ENCODE data around the gene BDH1.
"Not testable (repeated sequence)": the region's sequence is repeated elsewhere in the genome, so short reads cannot be mapped to it uniquely, and the experiment has no call there.

DNA sequence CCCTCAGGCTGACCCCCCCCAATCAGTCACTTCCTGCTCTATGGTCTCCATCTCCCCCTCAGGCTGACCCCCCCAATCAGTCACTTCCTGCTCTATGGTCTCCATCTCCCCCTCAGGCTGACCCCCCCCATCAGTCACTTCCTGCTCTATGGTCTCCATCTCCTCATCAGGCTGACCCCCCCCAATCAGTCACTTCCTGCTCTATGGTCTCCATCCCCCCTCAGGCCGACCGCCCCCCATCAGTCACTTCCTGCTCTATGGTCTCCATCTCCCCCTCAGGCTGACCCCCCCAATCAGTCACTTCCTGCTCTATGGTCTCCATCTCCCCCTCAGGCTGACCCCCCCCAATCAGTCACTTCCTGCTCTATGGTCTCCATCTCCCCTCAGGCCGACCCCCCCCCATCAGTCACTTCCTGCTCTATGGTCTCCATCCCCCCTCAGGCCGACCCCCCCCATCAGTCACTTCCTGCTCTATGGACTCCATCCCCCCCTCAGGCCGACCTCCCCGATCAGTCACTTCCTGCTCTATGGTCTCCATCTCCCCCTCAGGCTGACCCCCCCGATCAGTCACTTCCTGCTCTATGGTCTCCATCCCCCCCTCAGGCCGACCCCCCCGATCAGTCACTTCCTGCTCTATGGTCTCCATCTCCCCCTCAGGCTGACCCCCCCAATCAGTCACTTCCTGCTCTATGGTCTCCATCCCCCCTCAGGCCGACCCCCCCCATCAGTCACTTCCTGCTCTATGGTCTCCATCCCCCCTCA lies 37.7 kb downstream of the BDH1 start:
- TF ChIP-seq, protein P1, sequence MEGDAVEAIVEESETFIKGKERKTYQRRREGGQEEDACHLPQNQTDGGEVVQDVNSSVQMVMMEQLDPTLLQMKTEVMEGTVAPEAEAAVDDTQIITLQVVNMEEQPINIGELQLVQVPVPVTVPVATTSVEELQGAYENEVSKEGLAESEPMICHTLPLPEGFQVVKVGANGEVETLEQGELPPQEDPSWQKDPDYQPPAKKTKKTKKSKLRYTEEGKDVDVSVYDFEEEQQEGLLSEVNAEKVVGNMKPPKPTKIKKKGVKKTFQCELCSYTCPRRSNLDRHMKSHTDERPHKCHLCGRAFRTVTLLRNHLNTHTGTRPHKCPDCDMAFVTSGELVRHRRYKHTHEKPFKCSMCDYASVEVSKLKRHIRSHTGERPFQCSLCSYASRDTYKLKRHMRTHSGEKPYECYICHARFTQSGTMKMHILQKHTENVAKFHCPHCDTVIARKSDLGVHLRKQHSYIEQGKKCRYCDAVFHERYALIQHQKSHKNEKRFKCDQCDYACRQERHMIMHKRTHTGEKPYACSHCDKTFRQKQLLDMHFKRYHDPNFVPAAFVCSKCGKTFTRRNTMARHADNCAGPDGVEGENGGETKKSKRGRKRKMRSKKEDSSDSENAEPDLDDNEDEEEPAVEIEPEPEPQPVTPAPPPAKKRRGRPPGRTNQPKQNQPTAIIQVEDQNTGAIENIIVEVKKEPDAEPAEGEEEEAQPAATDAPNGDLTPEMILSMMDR (IDR thresholded peaks at IDR 0.05; ENCODE audit: poor library complexity), result not testable (repeated sequence)
- not testable (repeated sequence) for TF ChIP-seq EZH2 (IDR thresholded peaks at IDR 0.05; ENCODE audit: borderline replicate concordance); EZH2phosphoT487 (IDR thresholded peaks at IDR 0.05; ENCODE audit: low read depth, severe bottlenecking, unreplicated experiment)

All from hepatocyte (in vitro differentiated cells).